GM12878 (cell line): Measurements from ENCODE around the gene TTLL11. TPM values are rescaled to one million over a fixed set of nuclear protein-coding genes. Genes with fewer than 3 reads are reported as not detected.

Experiments used
- ATAC-seq: fragments of 200-7000 bp; cut with Tn5 transposase; 3 replicates; pipeline ENCODE4 v1.9.1; 2020; ENCODE audit warnings: mild to moderate bottlenecking, moderate library complexity
- BruUV-seq: library from RNA; stranded (reverse); fragments of 400-500 nt; replicated peaks from 2 replicates; lab custom pipeline; 2021; lab: Mats Ljungman, UMichigan
- CTCF ChIA-PET: fragments of 300-600 bp; sonication (Branson Sonifier 250); formaldehyde crosslinking; extraction: SDS; loops from one replicate; lab custom pipeline; 2021; ENCODE audit warnings: inconsistent platforms; lab: Yijun Ruan, JAX
- POLR2A ChIA-PET: fragments of 350-600 bp; formaldehyde crosslinking; extraction: SDS; loops from one replicate; lab custom pipeline; 2021; ENCODE audit warnings: inconsistent platforms; lab: Charles Lee
- RAD21 ChIA-PET: fragments of 300-600 bp; sonication (Branson Sonifier 250); formaldehyde crosslinking; loops from one replicate; lab custom pipeline; 2023; ENCODE audit warnings: antibody characterized with exemption; ENCODE audit not compliant: unreplicated experiment; lab: Charles Lee
- SMC1A ChIA-PET: fragments of 300-600 bp; sonication (Branson Sonifier 250); formaldehyde crosslinking; loops from one replicate; lab custom pipeline; 2023; ENCODE audit not compliant: unreplicated experiment, uncharacterized antibody; lab: Charles Lee
- DNase-seq: peaks from one replicate; pipeline ENCODE4 v3.0.0-alpha.2; 2011; ENCODE audit warnings: low read depth, low spot score
- FAIRE-seq: peaks from 3 replicates; lab custom pipeline; 2011; peaks lifted over from hg19 to GRCh38; lab: Jason Lieb, UNC
- H2AFZ ChIP-seq: 2 replicates; pipeline ENCODE4 v1.6.0; 2011; ENCODE audit warnings: low read depth, low read length, control low read depth; ENCODE audit not compliant: control insufficient read depth
- H3K27ac ChIP-seq: 2 replicates; pipeline ENCODE4 v1.5.1; 2011; ENCODE audit warnings: control low read depth; ENCODE audit not compliant: control insufficient read depth, insufficient read depth
- H3K27me3 ChIP-seq, 2 experiments: replicated peaks in 1 of 2; 2 replicates each; pipeline versions ENCODE4 v1.6.0 to v1.6.1; 2011; ENCODE audit warnings: low read length in 1 of 2; ENCODE audit not compliant: control insufficient read depth in 2 of 2, insufficient read depth in 2 of 2
- H3K36me3 ChIP-seq, 2 experiments: 2 replicates each; pipeline ENCODE4 v1.5.1; 2011; ENCODE audit warnings: low read length in 1 of 2; ENCODE audit not compliant: control insufficient read depth in 2 of 2, insufficient read depth in 2 of 2
- H3K4me1 ChIP-seq: 2 replicates; pipeline ENCODE4 v1.6.1; 2011; ENCODE audit warnings: mild to moderate bottlenecking, low read length, moderate library complexity, mixed read lengths; ENCODE audit not compliant: control insufficient read depth, insufficient read depth
- H3K4me2 ChIP-seq: 2 replicates; pipeline ENCODE4 v1.6.0; 2011; ENCODE audit warnings: control low read depth; ENCODE audit not compliant: control insufficient read depth, insufficient read depth
- H3K4me3 ChIP-seq: fragments of 200-600 bp; sonication (generic); 2 replicates; pipeline ENCODE4 v1.5.1; 2016
- H3K79me2 ChIP-seq: 2 replicates; pipeline ENCODE4 v1.6.0; 2011; ENCODE audit warnings: low read length; ENCODE audit not compliant: control insufficient read depth, insufficient read depth
- H3K9ac ChIP-seq: 2 replicates; pipeline ENCODE4 v1.8.0; 2011; ENCODE audit warnings: low read length, control low read depth, mixed read lengths; ENCODE audit not compliant: control insufficient read depth, insufficient read depth
- H3K9me3 ChIP-seq: replicated peaks from 3 replicates; pipeline ENCODE4 v1.5.1; 2011; ENCODE audit warnings: mild to moderate bottlenecking, low read length; ENCODE audit not compliant: control insufficient read depth, insufficient read depth
- H4K20me1 ChIP-seq: 2 replicates; pipeline ENCODE4 v1.6.0; 2011; ENCODE audit not compliant: control insufficient read depth, insufficient read depth
- NR2F1 ChIP-seq: fragments of 450-650 bp; conservative IDR thresholded peaks from 2 replicates; pipeline ENCODE4 v1.6.1; 2017; ENCODE audit warnings: mild to moderate bottlenecking
- NRF1 ChIP-seq: conservative IDR thresholded peaks from 2 replicates; pipeline ENCODE4 v1.6.1; 2011; ENCODE audit warnings: mild to moderate bottlenecking, low read depth, low read length, improper control_type of control experiment
- REST ChIP-seq: IDR thresholded peaks from 2 replicates; pipeline ENCODE4 v1.6.1; 2012; ENCODE audit warnings: mild to moderate bottlenecking, low read depth, low read length
- WGBS: methylation state at CpG from one replicate; pipeline ENCODE4 v1.1.6; 2016; ENCODE audit warnings: low lambda C conversion rate; ENCODE audit not compliant: insufficient replicate concordance, insufficient coverage; ENCODE audit errors: missing lambda C conversion rate; 5-methylcytosine and 5-hydroxymethylcytosine counted together
- in situ Hi-C: fragments of 300-500 bp; cut with MboI; formaldehyde crosslinking; loops from 9 replicates; pipeline ENCODE4 v1.14.3; 2018; ENCODE audit warnings: mixed read lengths
- intact Hi-C: fragments of 100-400 bp; cut with micrococcal nuclease; formaldehyde crosslinking; loops from one replicate; pipeline ENCODE4 v1.14.2; 2022; ENCODE audit not compliant: unreplicated experiment
- polyA plus RNA-seq, 11 experiments: library from polyadenylated mRNA; depleted of rRNA in 4 of 11; unstranded in 6 of 11; stranded (reverse) in 5 of 11; fragments of >200 nt; fragmentation: Nextera tagmentation in 4 of 11; fragmentation: Illumina TruSeq in 1 of 11; extraction: Ambion mirVana in 4 of 11; extraction: Trizol in 1 of 11; gene quantifications; 1 replicate in 1 of 11; 2 replicates in 10 of 11; pipeline versions ENCODE4 v1.2.1 to v1.2.3, GENCODE V29; 2011 to 2016; ENCODE audit warnings: inconsistent platforms in 2 of 11, missing spikeins in 2 of 11, low read depth in 1 of 11
- total RNA-seq, 4 experiments: library from RNA; depleted of rRNA in 3 of 4; stranded (reverse); fragments of >200 nt in 3 of 4; fragmentation: Illumina TruSeq in 1 of 4; extraction: Trizol in 1 of 4; gene quantifications; 2 replicates each; pipeline versions ENCODE4 v1.2.1 to v1.2.3, GENCODE V29; 2013 to 2021

The TTLL11 gene
- total and polyA plus RNA-seq, 10 of the 15 experiments (the other 5 are each of a cell fraction or from before 2014, with no cell fraction given), result 1.2 to 3.7 (median 2.9) TPM

- no peak for TF ChIP-seq NRF1
Observed at GRCh38 chr9:122057211-122057610, 35.9 kb downstream of the TTLL11 start (continued).

- in situ Hi-C loops (no loop called here), intact Hi-C loops (no loop called here)
- ChIA-PET CTCF (no interaction called here), RAD21 (interaction anchor here (1.1 kb wide), 1 partner anchor 60 kb away, joined by 3 read pairs; no protein-coding TSS in a partner anchor), SMC1A (interaction anchor here (1.0 kb wide), 1 partner anchor 16 kb away, joined by 4 read pairs; no protein-coding TSS in a partner anchor), POLR2A (no interaction called here)
- FAIRE-seq (no peak), DNase-seq (no peak), ATAC-seq (no peak)
- Histone ChIP-seq H3K9ac (no peak overlapping the region), H3K79me2 (no peaks in the 10 kb centered on the region), H3K36me3 (no peaks in the 10 kb centered on the region), H3K9me3 (no peaks in the 10 kb centered on the region), H3K4me1 (peaks cover 2% of the 10 kb centered on the region), H3K27me3 (no peaks in the 10 kb centered on the region), H3K4me3 (no peak overlapping the region), H3K4me2 (no peak overlapping the region), H3K27ac (no peak overlapping the region), H4K20me1 (no peaks in the 10 kb centered on the region), H2AFZ (no peak overlapping the region)
- TF ChIP-seq REST (peak; percentile 87), NR2F1 (no peak)
- WGBS, result 92% methylated on average over 3 of the region's 3 CpGs
- no TSS peak for BruUV-seq
Observed at GRCh38 chr9:122056484-122056883, 36.6 kb downstream of the TTLL11 start.
